ENCODE results near the gene ZSCAN31.

Gene ZSCAN31

DNA sequence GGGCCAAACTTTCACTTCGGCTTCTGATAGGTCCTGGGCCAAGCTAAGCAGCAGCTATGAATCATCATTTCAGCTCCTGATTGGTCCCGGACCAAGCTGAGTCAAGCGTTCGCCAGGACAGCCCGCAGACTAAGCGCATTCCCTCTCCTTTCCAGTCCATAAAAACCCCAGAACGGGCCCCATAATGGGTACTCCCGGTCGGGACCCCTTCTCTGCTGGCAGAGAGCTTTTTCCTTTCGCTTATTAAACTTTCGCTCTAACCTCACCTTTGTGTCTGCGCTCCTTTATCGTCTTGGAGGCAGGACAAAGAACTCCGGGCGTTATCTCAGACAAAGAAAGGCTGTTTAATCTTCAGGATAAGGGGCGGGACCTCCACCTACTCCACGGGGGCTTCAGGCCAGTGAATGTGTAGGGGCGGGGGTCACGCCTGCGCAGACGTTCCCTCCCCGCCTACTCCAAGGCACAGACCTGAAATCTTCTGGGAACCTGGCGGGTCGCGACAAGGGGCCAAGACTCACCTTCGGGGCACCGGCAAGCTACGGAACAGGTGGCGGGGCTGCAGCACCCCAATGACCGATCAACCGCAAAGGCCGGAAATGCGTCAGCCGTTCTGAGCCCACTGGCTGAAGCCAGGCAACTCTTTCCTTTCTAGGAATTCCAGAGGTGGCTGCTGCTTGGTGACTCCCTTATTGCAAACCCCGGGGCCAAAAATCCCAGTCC is at the start of gene ZSCAN31:
TSS of gene ZSCAN31 (minus strand) at position 585 of the 720 bp plus-strand sequence. CDS start 6,465 bp downstream, outside the sequence.
- Histone ChIP-seq H3K27ac (peak within 1 kb of the TSS; percentile 96), H3K4me3 (peak within 1 kb of the TSS; percentile 90)

DNA sequence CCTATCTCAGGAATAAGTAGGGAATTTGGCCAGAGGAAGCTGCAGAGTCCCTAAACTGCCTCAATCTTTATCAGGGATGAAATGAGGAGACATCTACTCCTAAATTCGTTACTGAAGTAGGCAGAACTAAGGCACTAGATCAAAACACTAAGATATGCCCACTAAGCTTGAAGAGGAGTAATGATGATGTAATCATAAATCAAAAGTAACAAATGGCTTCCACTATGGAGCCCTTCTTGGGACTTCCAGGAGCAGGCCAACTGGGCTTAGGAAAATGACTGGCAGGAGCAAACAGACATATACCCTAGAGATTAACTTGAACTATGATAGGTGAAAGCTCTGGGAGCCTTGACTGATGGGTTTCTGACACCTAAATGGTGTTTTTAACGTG is 48.2 kb upstream of the ZSCAN31 start:
- no peaks in the 10 kb centered on the region for H4K20me1 ChIP-seq
- no peak overlapping the region for H3K4me3 ChIP-seq
- peaks cover 15% of the 10 kb centered on the region for H3K4me1 ChIP-seq
- no peak overlapping the region for H3K9ac ChIP-seq
- H3K27ac ChIP-seq = no peak overlapping the region
- H3K9me3 ChIP-seq = peaks cover 16% of the 10 kb centered on the region
- peak overlapping the region; percentile 77; the same call in 1 of the 2 replicates for H3K4me2 ChIP-seq
- TF ChIP-seq Cebpa-rat (IDR thresholded peaks at IDR 0.05) = no peak
- peaks cover 50% of the 10 kb centered on the region for H3K36me3 ChIP-seq
- H3K27me3 ChIP-seq = no peaks in the 10 kb centered on the region

More for the DNA sequence above, at the start of gene ZSCAN31:
- H3K4me2 ChIP-seq = peak within 1 kb of the TSS; percentile 85
- TF ChIP-seq Cebpa-rat (IDR thresholded peaks at IDR 0.05) = no peak
- H4K20me1 ChIP-seq = no peaks in the 10 kb centered on the region
- H3K36me3 ChIP-seq = no peaks in the 10 kb centered on the region
- H3K9ac ChIP-seq = peak within 1 kb of the TSS; percentile 93
- H3K4me1 ChIP-seq = peaks cover 35% of the 10 kb centered on the region
- no peaks in the 10 kb centered on the region for H3K27me3 ChIP-seq
- H3K9me3 ChIP-seq = peaks cover 26% of the 10 kb centered on the region

DNA sequence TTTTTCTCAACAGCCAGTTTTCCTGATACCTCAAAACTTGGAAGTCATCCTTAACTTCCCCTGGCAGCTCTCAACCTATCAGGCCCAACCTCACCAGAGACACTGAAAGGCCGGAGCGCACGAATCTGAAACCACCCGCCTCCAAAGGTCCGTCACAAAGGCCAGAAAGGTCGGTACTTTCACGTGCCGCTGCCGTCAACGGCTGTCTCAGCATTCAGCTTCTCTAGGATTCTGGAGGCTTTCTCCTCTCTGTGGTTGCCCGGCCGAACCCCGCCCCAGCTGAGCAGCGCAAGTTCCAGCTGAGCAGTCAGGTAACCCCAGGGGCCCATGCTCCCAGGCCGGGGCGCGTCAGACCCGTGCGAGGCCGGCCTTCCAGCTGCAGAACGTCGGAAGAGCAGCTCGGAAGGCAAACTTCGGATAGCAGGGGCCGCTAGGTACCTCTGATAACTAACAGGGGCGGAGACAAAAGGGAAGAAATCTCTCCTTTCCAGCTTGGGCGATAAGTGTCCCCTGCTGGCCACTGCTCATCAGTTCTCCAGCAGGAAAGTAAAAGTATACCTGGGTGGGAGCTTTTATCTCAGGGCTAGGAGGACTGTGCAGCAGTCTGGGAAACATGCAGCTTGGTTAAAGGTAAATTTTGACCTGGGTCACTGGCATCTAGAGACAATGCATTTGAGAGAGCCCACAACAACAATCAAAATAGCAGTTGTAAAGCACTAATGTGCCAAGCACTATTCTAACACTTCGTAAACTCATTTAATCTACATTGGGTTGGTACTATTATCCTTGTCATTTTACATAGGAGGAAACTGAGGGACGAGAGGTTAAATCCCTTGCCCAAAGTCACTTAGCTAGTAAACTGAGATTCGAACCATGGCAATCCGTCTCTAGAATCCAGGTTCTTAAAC is 47.5 kb upstream of the ZSCAN31 start:
- H3K27me3 ChIP-seq = no peaks in the 10 kb centered on the region
- H3K9ac ChIP-seq = peak overlapping the region; percentile 70
- H3K27ac ChIP-seq = peak overlapping the region; percentile 63
- peaks cover 20% of the 10 kb centered on the region for H3K9me3 ChIP-seq
- no peak for TF ChIP-seq Cebpa-rat (IDR thresholded peaks at IDR 0.05)
- H3K4me2 ChIP-seq = peak overlapping the region; percentile 77
- peaks cover 15% of the 10 kb centered on the region for H3K4me1 ChIP-seq
- H3K36me3 ChIP-seq = peaks cover 50% of the 10 kb centered on the region
- H3K4me3 ChIP-seq = peak overlapping the region; percentile 65
- no peaks in the 10 kb centered on the region for H4K20me1 ChIP-seq

DNA sequence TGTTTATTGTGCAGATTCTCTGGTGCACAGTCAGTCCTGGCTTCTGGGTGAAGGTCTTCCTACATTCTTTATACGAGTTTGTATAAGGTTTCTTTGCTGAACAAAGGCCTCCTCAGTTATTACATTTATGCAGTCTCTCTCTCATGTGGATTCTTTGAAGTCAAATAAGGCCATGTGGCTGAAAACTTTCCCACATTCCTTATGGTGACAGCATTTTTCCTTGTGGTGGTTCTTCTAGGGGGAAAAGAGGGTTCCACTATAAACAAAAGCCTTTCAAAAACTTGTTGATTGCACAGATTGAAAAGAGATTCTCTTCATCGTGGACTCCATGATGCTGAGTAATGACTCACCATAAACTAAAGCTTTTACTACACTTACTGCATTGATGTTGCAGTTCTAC is 44.4 kb upstream of the ZSCAN31 start:
- no peaks in the 10 kb centered on the region for H4K20me1 ChIP-seq
- TF ChIP-seq Cebpa-rat (IDR thresholded peaks at IDR 0.05) = no peak
- no peak overlapping the region for H3K9ac ChIP-seq
- no peaks in the 10 kb centered on the region for H3K27me3 ChIP-seq
- peaks cover 48% of the 10 kb centered on the region for H3K36me3 ChIP-seq
- peaks cover 15% of the 10 kb centered on the region for H3K4me1 ChIP-seq
- no peak overlapping the region for H3K4me2 ChIP-seq
- no peak overlapping the region for H3K27ac ChIP-seq
- H3K9me3 ChIP-seq = peaks cover 33% of the 10 kb centered on the region
- H3K4me3 ChIP-seq = no peak overlapping the region

DNA sequence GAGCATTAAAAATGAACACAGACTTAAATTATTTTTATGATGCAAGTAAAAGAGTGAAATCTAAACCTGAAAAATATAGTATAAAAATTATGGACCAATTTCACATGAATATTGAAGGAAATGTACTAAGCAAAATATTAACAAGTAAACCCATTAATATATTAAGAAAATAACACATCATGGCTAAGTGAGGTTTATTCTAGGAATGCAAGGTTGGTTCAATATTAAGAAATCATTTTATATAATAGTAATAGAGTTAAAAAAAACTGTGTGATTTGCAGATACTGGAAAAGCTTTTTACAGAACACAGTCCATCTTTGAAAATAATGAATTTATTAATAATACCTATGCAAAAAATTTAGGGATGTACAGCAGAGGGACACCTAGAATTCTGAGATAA is 42.7 kb upstream of the ZSCAN31 start:
- H3K9ac ChIP-seq = no peak overlapping the region
- H3K36me3 ChIP-seq = peaks cover 48% of the 10 kb centered on the region

DNA sequence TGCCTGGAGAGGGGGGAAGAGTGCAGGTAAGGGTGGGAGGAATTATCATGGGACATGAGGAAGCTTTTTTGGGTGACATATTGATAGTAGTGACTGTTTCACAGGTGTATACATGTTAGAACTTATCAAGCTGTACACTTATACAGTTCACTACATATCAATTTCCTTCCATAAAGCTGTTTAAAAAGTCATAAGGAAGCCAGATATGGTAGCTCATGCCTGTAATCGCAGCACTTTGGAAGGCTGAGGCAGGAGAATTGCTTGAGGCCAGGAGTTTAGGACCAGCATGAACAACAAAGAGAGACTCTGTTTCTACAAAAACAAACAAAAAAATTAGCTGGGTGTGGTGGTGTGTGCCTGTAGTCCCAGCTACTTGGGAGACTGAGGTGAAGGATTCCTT is 41.9 kb upstream of the ZSCAN31 start:
- Histone ChIP-seq H3K4me1 (peaks cover 8% of the 10 kb centered on the region), H3K4me2 (no peak overlapping the region), H3K27ac (no peak overlapping the region), H3K4me3 (no peak overlapping the region), H3K9ac (no peak overlapping the region), H3K27me3 (no peaks in the 10 kb centered on the region), H4K20me1 (no peaks in the 10 kb centered on the region), H3K9me3 (peaks cover 33% of the 10 kb centered on the region), H3K36me3 (peaks cover 48% of the 10 kb centered on the region)
- TF ChIP-seq Cebpa-rat (IDR thresholded peaks at IDR 0.05) = no peak

More for the DNA sequence above, 42.7 kb upstream of the ZSCAN31 start:
- H3K4me1 ChIP-seq = peaks cover 12% of the 10 kb centered on the region
- no peaks in the 10 kb centered on the region for H3K27me3 ChIP-seq
- no peak overlapping the region for H3K4me3 ChIP-seq
- no peak overlapping the region for H3K27ac ChIP-seq
- H3K4me2 ChIP-seq = no peak overlapping the region
- H4K20me1 ChIP-seq = no peaks in the 10 kb centered on the region
- H3K9me3 ChIP-seq = peaks cover 33% of the 10 kb centered on the region
- TF ChIP-seq Cebpa-rat (IDR thresholded peaks at IDR 0.05) = no peak

DNA sequence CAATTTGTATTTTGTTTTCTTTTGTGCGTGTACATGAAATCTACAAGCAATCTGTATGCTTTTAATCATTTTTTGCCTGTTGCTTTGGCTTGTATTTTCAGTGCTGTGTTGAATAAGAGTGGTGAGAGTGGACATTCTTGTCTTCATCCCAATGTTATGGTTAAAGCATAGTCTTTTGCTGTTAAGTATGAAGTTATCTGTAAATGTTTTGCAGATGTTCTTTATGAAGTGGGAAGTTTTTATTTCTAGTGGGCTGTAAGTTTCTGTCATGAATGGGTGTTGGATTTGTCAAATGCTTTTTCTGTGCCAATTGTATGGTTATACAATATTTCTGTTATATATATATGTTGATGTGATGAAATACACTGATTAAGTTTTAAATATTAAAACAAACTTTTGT is 38.0 kb upstream of the ZSCAN31 start:
- Histone ChIP-seq H3K9me3 (peaks cover 15% of the 10 kb centered on the region), H3K36me3 (peaks cover 18% of the 10 kb centered on the region), H3K27me3 (no peaks in the 10 kb centered on the region), H3K9ac (no peak overlapping the region), H3K4me1 (peaks cover 18% of the 10 kb centered on the region), H4K20me1 (no peaks in the 10 kb centered on the region), H3K4me3 (no peak overlapping the region), H3K4me2 (no peak overlapping the region), H3K27ac (no peak overlapping the region)
- no peak for TF ChIP-seq Cebpa-rat (IDR thresholded peaks at IDR 0.05)

DNA sequence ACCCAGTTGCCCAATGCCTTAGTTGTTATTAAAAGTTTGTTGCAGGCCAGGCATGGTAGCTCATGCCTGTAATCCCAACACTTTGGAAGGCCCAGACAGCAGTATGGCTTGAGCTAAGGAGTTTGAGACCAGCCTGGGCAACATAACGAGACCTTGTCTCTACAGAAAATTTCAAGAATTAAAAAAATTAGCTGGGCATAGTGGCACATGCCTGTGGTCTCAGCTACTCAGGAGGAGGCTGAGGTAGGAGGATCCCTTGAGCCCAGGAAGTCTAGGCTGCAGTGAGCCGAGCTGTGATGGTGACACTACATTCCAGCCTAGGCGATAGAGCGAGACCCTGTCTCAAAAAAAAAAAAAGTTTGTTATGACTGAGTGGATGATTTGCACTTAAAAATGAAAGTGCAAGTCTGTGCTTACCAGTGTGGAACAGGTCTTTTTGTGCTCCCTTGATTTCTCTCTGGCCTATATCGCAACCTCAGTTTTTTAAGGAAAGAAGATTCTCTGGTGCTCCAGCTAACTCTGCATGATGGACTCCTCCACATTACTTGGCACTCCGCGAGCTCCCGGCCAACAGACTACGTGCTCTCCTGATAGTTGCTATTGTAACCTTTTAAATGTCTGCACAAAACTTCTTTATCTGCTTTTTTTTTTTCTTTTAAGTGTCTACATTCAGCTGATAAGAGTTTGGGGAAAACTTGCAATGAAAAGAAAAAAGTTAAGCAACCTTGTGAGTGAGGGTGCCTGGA is 35.9 kb upstream of the ZSCAN31 start:
- H3K4me2 ChIP-seq = peak overlapping the region; percentile 65

DNA sequence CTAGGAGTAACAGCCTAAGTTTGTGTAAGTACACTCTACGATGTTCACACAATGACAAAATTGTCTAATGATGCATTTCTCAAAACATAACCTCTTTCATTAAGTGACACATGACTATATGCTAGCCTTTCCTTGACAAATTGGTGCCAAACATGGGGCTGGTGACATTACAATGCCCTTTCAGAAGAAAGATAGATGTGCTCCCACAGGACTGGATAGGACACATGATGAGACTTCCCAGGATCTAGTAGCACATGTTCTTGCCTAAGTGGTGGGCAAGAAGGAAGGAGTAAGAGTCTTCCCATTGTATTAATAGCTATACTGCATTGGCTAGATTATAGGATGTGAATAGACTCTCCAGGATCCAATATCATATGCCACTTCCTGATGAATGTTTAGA is 35.3 kb upstream of the ZSCAN31 start:
- no peak for TF ChIP-seq Cebpa-rat (IDR thresholded peaks at IDR 0.05)
- Histone ChIP-seq H3K9ac (no peak overlapping the region), H3K4me2 (peak overlapping the region; percentile 65), H3K36me3 (peaks cover 22% of the 10 kb centered on the region), H3K9me3 (no peaks in the 10 kb centered on the region), H3K27me3 (no peaks in the 10 kb centered on the region), H4K20me1 (no peaks in the 10 kb centered on the region), H3K27ac (0 out of 2 replicates have a peak overlapping the region, but pooled peaks have one; percentile 11), H3K4me1 (peaks cover 18% of the 10 kb centered on the region), H3K4me3 (no peak overlapping the region)

More for the DNA sequence above, 35.9 kb upstream of the ZSCAN31 start:
- H3K4me3 ChIP-seq = no peak overlapping the region
- TF ChIP-seq Cebpa-rat (IDR thresholded peaks at IDR 0.05) = no peak
- H4K20me1 ChIP-seq = no peaks in the 10 kb centered on the region
- no peak overlapping the region; the same call in 1 of the 2 replicates for H3K9ac ChIP-seq
- H3K27me3 ChIP-seq = no peaks in the 10 kb centered on the region
- peaks cover 16% of the 10 kb centered on the region for H3K36me3 ChIP-seq
- H3K27ac ChIP-seq = peak overlapping the region; percentile 11; the same call in 1 of the 2 replicates
- H3K4me1 ChIP-seq = peaks cover 18% of the 10 kb centered on the region
- no peaks in the 10 kb centered on the region for H3K9me3 ChIP-seq
